Osteocyte (in vitro differentiated cells): ENCODE measurements around the gene PCNX3. TPM values are rescaled to one million over a fixed set of nuclear protein-coding genes. Genes with fewer than 3 reads are reported as not detected.
A peak's percentile ranks its signal among the peaks of the same experiment; 100 is the strongest.

Experiments used
- DNase-seq: peaks from one replicate; pipeline ENCODE4 v3.0.0; 2021; ENCODE audit warnings: mixed read lengths; ENCODE audit not compliant: unreplicated experiment; ENCODE audit errors: extremely low spot score
- H3K27ac Mint-ChIP-seq: one replicate; pipeline ENCODE4 v1.8.0; 2021; ENCODE audit warnings: mild to moderate bottlenecking, mixed read lengths; ENCODE audit not compliant: unreplicated experiment
- H3K27me3 Mint-ChIP-seq: one replicate; pipeline ENCODE4 v1.8.0; 2021; ENCODE audit warnings: mixed read lengths; ENCODE audit not compliant: unreplicated experiment
- H3K36me3 Mint-ChIP-seq: one replicate; pipeline ENCODE4 v1.8.0; 2021; ENCODE audit warnings: mixed read lengths; ENCODE audit not compliant: unreplicated experiment
- H3K4me1 Mint-ChIP-seq: one replicate; pipeline ENCODE4 v1.8.0; 2021; ENCODE audit warnings: mixed read lengths; ENCODE audit not compliant: unreplicated experiment
- H3K4me3 Mint-ChIP-seq: one replicate; pipeline ENCODE4 v1.8.0; 2021; ENCODE audit warnings: mild to moderate bottlenecking, moderate library complexity, mixed read lengths; ENCODE audit not compliant: unreplicated experiment
- H3K9me3 Mint-ChIP-seq: one replicate; pipeline ENCODE4 v1.8.0; 2021; ENCODE audit warnings: mixed read lengths; ENCODE audit not compliant: unreplicated experiment
- CTCF ChIP-seq: fragments of 200-600 bp; sonication (generic); IDR thresholded peaks from 2 replicates; pipeline ENCODE4 v1.5.0; 2021; ENCODE audit warnings: antibody characterized with exemption, mild to moderate bottlenecking, moderate library complexity
- total RNA-seq: library from RNA; stranded (reverse); gene quantifications from 2 replicates; pipeline ENCODE4 v1.2.1, GENCODE V29; 2021

PCNX3 gene
- total RNA-seq, 1 donor from 2014 or later = 49.8 TPM

DNA sequence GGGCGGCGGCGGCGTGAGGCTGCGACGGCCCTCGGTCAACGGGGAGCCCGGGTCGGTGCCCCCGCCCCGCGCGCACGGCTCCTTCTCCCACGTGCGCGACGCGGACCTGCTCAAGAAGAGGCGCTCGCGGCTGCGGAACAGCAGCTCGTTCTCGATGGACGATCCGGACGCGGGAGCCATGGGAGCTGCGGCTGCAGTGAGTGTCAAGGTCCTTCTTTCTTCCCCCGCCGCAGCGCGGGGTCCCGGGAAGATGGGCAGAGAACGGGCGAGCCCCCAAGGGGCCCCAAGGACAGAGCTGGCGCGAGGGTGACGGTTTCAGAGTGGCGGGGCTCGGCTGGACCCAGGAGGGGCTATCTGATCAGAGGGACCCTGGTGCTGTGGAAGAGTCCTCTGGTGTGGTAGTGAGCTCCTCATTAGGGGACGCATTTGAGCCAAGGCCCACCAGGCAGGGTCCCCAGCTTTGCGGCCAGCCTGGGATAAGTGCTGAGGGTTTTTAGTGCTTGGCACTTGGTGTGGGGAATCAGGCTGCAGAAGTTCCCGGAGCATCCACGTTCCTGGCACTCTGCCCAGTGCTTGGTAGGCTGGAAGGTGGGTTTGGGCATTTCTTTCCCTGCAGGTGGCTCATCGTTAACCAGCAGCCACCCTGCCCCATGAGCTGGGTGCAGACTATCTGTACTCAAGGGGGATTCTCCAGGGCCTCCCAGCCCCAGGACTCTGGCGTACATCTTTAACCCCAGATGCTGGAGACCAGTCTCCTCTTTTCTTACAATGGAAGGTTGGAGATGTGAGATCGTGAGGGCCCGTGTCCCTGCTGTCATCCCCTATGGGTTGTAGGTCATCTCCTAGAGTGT, 30.0 kb upstream of the PCNX3 start:
- TF ChIP-seq CTCF = no peak
- Mint-ChIP-seq H3K4me3 (no peak overlapping the region), H3K27ac (peak overlapping the region; percentile 48), H3K4me1 (peaks cover 33% of the 10 kb centered on the region), H3K36me3 (peaks cover 16% of the 10 kb centered on the region), H3K9me3 (no peaks in the 10 kb centered on the region), H3K27me3 (no peaks in the 10 kb centered on the region)
- DNase-seq = no peak

DNA sequence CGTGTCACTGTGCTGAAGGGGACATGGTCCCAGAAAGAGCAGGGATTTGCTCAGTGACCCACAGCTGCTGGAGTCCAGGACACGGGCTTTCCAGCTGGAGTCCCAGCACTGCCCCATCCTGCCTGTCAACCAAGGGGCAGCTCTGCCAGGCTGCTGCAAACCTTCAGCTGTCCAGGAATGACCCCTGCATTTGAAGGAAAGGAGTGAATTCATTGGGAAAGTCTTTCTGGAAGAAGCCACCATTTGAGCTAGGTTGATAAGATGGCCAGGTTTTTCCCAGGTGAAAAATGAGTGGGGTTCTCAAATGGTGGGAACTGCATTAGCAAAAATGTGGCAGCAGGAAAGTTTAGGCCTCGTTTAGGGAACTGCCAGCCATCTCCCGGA, 29.3 kb upstream of the PCNX3 start:
- Mint-ChIP-seq H3K4me1 (peaks cover 34% of the 10 kb centered on the region), H3K27ac (peak overlapping the region; percentile 48), H3K36me3 (peaks cover 16% of the 10 kb centered on the region), H3K9me3 (no peaks in the 10 kb centered on the region), H3K4me3 (no peak overlapping the region), H3K27me3 (no peaks in the 10 kb centered on the region)
- DNase-seq = no peak
- TF ChIP-seq CTCF = no peak

DNA sequence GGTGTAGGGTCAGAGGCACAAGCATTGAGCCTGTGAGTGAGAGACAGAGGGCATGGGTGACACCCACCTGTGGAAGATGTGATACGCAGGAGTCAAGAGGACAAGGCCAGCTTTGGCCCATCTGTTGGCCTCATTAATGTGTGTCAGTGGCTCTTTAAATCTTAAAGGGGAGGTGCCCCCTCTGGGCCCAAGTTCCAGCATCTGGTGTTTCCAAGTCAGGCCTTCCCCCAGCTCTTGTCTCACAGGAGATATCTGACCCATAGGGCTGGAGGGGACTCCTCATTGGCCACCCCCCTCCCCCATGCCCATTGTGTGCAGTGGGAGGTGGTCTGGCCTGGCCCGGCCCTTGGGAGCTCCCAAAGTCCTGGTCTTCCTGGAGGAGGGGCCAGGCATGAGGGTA, 28.9 kb upstream of the PCNX3 start:
- Mint-ChIP-seq H3K27ac (peak overlapping the region; percentile 48), H3K4me3 (no peak overlapping the region), H3K36me3 (peaks cover 16% of the 10 kb centered on the region), H3K4me1 (peaks cover 36% of the 10 kb centered on the region), H3K27me3 (no peaks in the 10 kb centered on the region), H3K9me3 (no peaks in the 10 kb centered on the region)
- DNase-seq = no peak
- TF ChIP-seq CTCF = no peak

- DNase-seq = no peak
- Mint-ChIP-seq H3K27ac (peak overlapping the region; percentile 77), H3K4me3 (no peak overlapping the region), H3K36me3 (peaks cover 10% of the 10 kb centered on the region), H3K4me1 (peaks cover 36% of the 10 kb centered on the region), H3K27me3 (no peaks in the 10 kb centered on the region), H3K9me3 (no peaks in the 10 kb centered on the region)
- peak; percentile 55 for TF ChIP-seq CTCF
Measured at GRCh38 chr11:65588199-65589054, 27.1 kb upstream of the PCNX3 start.
